SK-N-SH (cell line): ENCODE measurements around the gene CENPF.

Source experiments
- EZH2phosphoT487 ChIP-seq: fragments of 200-600 bp; sonication (generic); IDR thresholded peaks from 2 replicates; pipeline ENCODE4 v1.6.1; 2017; ENCODE audit warnings: low read depth, mixed run types, mild to moderate bottlenecking, antibody characterized with exemption, moderate library complexity, borderline replicate concordance
- MEF2A ChIP-seq: IDR thresholded peaks from 2 replicates; pipeline ENCODE4 v1.4.0; 2012; ENCODE audit warnings: low read depth, borderline replicate concordance
- NRF1 ChIP-seq: IDR thresholded peaks from 2 replicates; pipeline ENCODE4 v1.6.1; 2012; ENCODE audit warnings: low read depth, mild to moderate bottlenecking, low read length
- RAD21 ChIP-seq: IDR thresholded peaks from 2 replicates; pipeline ENCODE4 v1.6.1; 2012; ENCODE audit warnings: mild to moderate bottlenecking, low read length
- SIN3A ChIP-seq: IDR thresholded peaks from 2 replicates; pipeline ENCODE4 v1.6.1; 2012; ENCODE audit warnings: low read depth, mild to moderate bottlenecking, low read length, moderate library complexity, borderline replicate concordance
- TAF1 ChIP-seq: IDR thresholded peaks from 2 replicates; pipeline ENCODE4 v1.6.1; 2012; ENCODE audit warnings: low read depth, mild to moderate bottlenecking, low read length, moderate library complexity, borderline replicate concordance
- TEAD4 ChIP-seq: IDR thresholded peaks from 2 replicates; pipeline ENCODE4 v1.4.0; 2012; ENCODE audit warnings: mild to moderate bottlenecking, borderline replicate concordance; ENCODE audit not compliant: insufficient read depth
- TF ChIP-seq, protein P1 (sequence below): fragments of 200-600 bp; sonication (generic); IDR thresholded peaks from 2 replicates; pipeline ENCODE4 v1.6.1; 2017; ENCODE audit warnings: antibody characterized with exemption, mild to moderate bottlenecking, moderate library complexity

DNA sequence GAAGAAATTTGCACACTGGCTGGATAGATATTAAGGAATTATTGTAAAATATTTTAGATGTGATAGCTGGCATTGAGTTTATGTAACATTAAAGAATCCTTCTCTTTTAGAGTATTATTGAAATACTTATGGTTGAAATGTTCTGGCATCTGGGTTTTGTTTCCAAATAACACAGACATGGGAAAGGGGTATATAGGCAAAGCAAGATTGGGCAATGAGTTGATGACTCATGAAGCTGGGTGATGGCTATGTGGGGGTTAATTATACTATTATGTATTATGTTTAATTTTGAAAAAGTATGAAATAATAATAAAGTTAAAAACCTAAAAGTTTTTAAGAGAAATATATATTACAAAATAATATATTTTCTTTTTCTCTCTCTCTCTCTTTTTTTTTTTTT, 39.1 kb upstream of the CENPF start:
- TF ChIP-seq, protein P1, sequence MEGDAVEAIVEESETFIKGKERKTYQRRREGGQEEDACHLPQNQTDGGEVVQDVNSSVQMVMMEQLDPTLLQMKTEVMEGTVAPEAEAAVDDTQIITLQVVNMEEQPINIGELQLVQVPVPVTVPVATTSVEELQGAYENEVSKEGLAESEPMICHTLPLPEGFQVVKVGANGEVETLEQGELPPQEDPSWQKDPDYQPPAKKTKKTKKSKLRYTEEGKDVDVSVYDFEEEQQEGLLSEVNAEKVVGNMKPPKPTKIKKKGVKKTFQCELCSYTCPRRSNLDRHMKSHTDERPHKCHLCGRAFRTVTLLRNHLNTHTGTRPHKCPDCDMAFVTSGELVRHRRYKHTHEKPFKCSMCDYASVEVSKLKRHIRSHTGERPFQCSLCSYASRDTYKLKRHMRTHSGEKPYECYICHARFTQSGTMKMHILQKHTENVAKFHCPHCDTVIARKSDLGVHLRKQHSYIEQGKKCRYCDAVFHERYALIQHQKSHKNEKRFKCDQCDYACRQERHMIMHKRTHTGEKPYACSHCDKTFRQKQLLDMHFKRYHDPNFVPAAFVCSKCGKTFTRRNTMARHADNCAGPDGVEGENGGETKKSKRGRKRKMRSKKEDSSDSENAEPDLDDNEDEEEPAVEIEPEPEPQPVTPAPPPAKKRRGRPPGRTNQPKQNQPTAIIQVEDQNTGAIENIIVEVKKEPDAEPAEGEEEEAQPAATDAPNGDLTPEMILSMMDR, result no peak
- TF ChIP-seq EZH2phosphoT487, result no peak
- TF ChIP-seq SIN3A, result no peak
- no peak for TF ChIP-seq RAD21
- TF ChIP-seq NRF1, result no peak
- no peak for TF ChIP-seq TAF1
- TF ChIP-seq TEAD4, result no peak
- no peak for TF ChIP-seq MEF2A
